Measurements from ENCODE around the gene CLIP1. TPM values are rescaled to one million over a fixed set of nuclear protein-coding genes. Genes with fewer than 3 reads are reported as not detected.
"Not testable (repeated sequence)": the region's sequence is repeated elsewhere in the genome, so short reads cannot be mapped to it uniquely, and the experiment has no call there.

The CLIP1 gene
- total RNA-seq, 1 donor from 2014 or later = 102 TPM

DNA sequence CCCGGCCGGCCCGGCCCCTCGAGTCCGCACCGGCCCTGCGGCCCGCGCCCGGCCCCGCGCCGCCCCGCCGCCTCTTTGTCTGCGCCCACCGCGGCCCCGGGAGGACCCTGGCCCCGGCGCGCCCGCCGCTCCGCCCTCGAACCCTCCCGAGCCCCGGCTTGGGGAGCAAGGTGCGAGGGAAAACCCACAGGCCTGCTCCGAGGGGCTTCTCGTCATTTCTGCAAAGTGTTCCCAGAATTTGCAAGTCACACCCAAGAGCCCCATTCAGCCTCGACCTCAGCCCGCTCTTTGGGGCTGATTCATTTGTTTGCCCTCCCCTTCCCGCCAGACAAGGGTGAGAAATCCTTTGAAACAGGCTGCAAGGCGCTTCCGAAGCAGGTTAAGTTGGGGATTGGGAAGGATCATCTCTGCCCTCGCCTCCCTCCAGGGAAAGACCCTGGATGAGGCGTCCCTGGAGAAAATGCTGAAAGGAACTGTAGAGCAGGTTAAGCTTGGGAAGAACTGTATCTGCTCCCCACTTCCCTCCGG is 325 bp upstream of the CLIP1 start:
- H3K4me3 ChIP-seq = peak overlapping the region; percentile 85
- TF ChIP-seq, protein P1, sequence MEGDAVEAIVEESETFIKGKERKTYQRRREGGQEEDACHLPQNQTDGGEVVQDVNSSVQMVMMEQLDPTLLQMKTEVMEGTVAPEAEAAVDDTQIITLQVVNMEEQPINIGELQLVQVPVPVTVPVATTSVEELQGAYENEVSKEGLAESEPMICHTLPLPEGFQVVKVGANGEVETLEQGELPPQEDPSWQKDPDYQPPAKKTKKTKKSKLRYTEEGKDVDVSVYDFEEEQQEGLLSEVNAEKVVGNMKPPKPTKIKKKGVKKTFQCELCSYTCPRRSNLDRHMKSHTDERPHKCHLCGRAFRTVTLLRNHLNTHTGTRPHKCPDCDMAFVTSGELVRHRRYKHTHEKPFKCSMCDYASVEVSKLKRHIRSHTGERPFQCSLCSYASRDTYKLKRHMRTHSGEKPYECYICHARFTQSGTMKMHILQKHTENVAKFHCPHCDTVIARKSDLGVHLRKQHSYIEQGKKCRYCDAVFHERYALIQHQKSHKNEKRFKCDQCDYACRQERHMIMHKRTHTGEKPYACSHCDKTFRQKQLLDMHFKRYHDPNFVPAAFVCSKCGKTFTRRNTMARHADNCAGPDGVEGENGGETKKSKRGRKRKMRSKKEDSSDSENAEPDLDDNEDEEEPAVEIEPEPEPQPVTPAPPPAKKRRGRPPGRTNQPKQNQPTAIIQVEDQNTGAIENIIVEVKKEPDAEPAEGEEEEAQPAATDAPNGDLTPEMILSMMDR (IDR thresholded peaks at IDR 0.05; ENCODE audit: borderline replicate concordance) = no peak
- H3K4me1 ChIP-seq = peaks cover 43% of the 10 kb centered on the region
- no peaks in the 10 kb centered on the region for H3K36me3 ChIP-seq
- no peaks in the 10 kb centered on the region for H3K27me3 ChIP-seq (ENCODE audit: low read depth)
- DNase-seq = peak; percentile 15
- no peaks in the 10 kb centered on the region for H3K9me3 ChIP-seq (replicated peaks)
- intact Hi-C loops (cut with micrococcal nuclease) = no loop called here
- H3K27ac ChIP-seq (replicated peaks) = peak overlapping the region; percentile 99

DNA sequence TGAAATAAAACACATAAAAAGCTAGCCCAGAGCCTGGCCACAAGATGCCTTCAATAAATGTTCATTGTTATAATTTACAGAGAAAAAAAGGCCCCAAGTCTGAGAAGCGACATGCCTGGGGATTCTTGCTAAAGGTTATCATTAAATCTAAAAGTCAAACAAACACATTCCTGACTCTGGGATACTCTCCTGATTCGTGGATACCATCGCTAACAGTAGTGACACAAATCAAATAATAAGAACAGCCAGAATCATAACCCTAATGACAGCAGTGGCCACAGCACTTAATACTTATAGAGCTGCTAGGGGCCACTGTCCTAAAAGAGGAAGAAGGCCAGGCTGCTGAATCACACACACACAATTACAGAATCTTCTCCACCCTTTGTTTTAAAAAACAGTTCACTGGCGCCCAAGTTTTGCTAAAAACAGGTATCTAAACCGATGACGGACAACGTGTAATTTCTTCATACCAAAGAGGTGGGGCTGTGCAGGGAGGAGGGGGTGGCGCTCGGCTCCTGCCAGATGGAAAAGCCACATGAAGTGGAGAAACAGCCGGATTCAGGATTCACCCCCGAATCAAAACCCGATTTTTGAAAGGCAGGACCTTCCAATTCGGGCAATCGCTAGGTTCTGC is 1.2 kb downstream of the CLIP1 start:
- Histone ChIP-seq H3K4me3 (peak overlapping the region; percentile 85), H3K27me3 (ENCODE audit: low read depth) (no peaks in the 10 kb centered on the region), H3K27ac (replicated peaks) (peak overlapping the region; percentile 99), H3K4me1 (peaks cover 43% of the 10 kb centered on the region), H3K36me3 (no peaks in the 10 kb centered on the region), H3K9me3 (replicated peaks) (no peaks in the 10 kb centered on the region)
- peak; percentile 31 for DNase-seq
- intact Hi-C loops (cut with micrococcal nuclease) = no loop called here
- TF ChIP-seq, protein P1 (IDR thresholded peaks at IDR 0.05; ENCODE audit: borderline replicate concordance) = no peak

DNA sequence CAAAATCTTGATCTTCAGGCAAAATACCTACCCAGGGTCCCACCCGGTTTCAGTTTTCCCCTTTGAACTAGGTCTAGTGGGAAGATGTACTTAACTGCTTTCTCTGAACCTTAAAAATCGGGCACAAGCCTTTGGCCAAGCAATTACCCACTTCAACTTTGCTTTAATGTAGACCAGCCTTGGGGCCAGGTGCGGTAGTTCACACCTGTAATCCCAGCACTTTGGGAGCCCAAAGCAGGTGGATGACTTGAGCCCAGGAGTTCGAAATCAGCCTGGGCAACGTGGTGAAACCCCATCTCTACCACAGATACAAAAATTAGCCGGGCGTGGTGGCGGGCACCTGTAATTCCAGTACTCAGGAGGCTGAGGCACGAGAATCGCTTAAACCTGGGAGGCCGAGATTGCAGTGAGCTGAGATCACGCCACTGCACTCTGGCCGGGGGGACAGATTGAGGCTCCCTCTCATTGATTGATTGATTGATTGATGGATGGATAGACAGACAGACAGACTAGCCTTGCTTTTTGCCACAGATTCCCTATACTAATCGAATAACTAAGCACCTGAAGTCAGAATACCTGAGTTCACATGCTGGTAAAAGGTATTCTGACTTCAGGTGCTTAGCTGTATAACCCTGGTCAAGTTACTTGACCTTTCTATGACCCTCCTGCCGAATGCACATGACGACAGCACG is 1.9 kb downstream of the CLIP1 start:
- Histone ChIP-seq H3K4me3 (peak overlapping the region; percentile 85), H3K9me3 (replicated peaks) (no peaks in the 10 kb centered on the region), H3K27me3 (ENCODE audit: low read depth) (no peaks in the 10 kb centered on the region), H3K27ac (replicated peaks) (peak overlapping the region; percentile 99), H3K4me1 (peaks cover 48% of the 10 kb centered on the region), H3K36me3 (no peaks in the 10 kb centered on the region)
- DNase-seq = no peak
- TF ChIP-seq, protein P1 (IDR thresholded peaks at IDR 0.05; ENCODE audit: borderline replicate concordance) = no peak
- intact Hi-C loops (cut with micrococcal nuclease) = no loop called here

DNA sequence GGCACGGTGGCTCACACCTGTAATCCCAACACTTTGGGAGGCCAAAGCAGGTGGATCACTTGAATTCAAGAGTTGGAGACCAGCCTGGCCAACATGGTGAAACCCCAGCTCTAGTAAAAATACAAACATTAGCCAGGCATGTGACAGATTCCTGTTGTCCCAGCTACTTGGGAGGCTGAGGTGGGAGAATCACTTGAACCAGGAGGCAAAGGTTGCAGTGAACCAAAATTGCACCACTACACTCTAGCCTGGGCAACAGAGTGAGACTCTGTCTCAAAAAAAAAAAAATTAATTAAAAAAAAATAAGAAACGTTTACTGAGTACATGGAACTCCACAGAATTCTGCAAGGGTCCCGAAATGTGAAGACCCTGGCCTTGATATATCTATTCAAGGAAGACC is 3.4 kb downstream of the CLIP1 start:
- H3K36me3 ChIP-seq; intact Hi-C loops (cut with micrococcal nuclease); H3K9me3 ChIP-seq (replicated peaks); H3K27me3 ChIP-seq (ENCODE audit: low read depth); H3K27ac ChIP-seq (replicated peaks); DNase-seq; H3K4me3 ChIP-seq: not testable (repeated sequence)
- H3K4me1 ChIP-seq = peaks cover 50% of the 10 kb centered on the region

DNA sequence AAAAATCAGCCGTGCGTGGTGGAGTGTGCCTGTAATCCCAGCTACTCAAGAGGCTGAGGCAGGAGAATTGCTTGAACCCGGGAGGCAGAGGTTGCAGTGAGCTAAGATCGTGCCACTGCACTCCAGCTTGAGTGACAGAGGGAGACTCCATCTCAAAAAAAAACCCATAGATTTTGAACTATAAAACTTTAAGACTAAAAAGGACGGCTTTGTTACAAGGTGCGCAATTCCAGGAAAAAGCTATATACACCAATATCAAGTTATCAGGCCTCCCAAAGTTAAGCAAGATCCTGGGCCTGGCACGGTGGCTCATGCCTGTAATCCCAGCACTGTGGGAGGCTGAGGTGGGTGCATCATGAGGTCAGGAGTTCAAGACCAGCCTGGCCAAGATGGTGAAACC is 6.8 kb downstream of the CLIP1 start:
- H3K27ac ChIP-seq (replicated peaks); intact Hi-C loops (cut with micrococcal nuclease); H3K27me3 ChIP-seq (ENCODE audit: low read depth); H3K36me3 ChIP-seq; H3K4me3 ChIP-seq; DNase-seq; H3K9me3 ChIP-seq (replicated peaks): not testable (repeated sequence)
- H3K4me1 ChIP-seq = peaks cover 53% of the 10 kb centered on the region

DNA sequence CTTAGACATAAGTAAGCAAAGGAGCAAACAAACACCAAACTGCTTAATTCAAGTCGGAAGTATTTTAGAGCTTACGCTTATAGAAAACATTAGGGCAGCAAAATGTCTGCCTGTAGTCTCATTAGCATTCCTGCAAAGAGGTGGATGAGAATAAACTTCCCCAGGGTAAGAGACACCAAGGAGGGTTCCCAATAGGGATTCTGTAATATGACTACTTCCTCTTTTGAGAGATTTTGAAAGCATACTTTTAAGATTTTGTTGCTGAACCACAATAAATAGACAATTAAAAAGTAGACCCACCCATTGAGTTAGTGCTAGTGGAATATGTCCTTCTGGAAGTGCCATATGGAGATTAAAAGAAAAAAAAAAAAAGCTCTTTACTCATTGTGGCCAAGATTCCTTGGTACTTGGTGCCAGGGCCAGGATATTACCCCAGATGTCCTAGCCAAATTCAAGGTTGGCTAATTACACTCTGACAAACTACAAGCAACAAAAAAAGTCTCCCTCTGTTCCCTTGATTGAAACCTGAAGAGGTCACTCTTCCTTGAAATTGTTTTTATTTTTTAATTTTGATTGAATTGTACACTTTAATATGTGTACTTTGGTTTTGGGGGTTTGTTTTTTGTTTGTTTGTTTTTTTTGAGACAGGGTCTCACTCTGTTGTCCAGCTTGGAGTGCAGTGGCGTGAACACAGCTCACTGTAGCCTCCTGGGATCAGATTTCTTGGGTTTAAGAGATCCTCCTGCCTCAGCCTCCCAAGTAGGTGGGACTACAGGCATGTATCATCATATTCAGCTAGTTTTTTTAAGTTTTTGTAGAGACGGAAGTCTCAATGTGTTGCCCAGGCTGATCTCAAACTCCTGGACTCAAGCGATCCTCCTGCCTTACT is 8.7 kb downstream of the CLIP1 start:
- H3K4me1 ChIP-seq = peaks cover 45% of the 10 kb centered on the region
- H3K4me3 ChIP-seq = no peak overlapping the region
- intact Hi-C loops (cut with micrococcal nuclease) = no loop called here

More for the DNA sequence above, 8.7 kb downstream of the CLIP1 start:
- Histone ChIP-seq H3K36me3 (no peaks in the 10 kb centered on the region), H3K27ac (replicated peaks) (peak overlapping the region; percentile 28), H3K9me3 (replicated peaks) (no peaks in the 10 kb centered on the region), H3K27me3 (ENCODE audit: low read depth) (no peaks in the 10 kb centered on the region)
- no peak for DNase-seq
- TF ChIP-seq, protein P1 (IDR thresholded peaks at IDR 0.05; ENCODE audit: borderline replicate concordance) = no peak

All from left ventricle myocardium inferior (tissue), 1 donor.